GM12878 (cell line): Measurements from ENCODE around the gene TGFBI. TPM values are rescaled to one million over a fixed set of nuclear protein-coding genes. Genes with fewer than 3 reads are reported as not detected.

Source experiments
- ATAC-seq: fragments of 200-7000 bp; cut with Tn5 transposase; 3 replicates; pipeline ENCODE4 v1.9.1; 2020; ENCODE audit warnings: mild to moderate bottlenecking, moderate library complexity
- BruUV-seq: library from RNA; stranded (reverse); fragments of 400-500 nt; replicated peaks from 2 replicates; lab custom pipeline; 2021; lab: Mats Ljungman, UMichigan
- CTCF ChIA-PET: fragments of 300-600 bp; sonication (Branson Sonifier 250); formaldehyde crosslinking; extraction: SDS; loops from one replicate; lab custom pipeline; 2021; ENCODE audit warnings: inconsistent platforms; lab: Yijun Ruan, JAX
- POLR2A ChIA-PET: fragments of 350-600 bp; formaldehyde crosslinking; extraction: SDS; loops from one replicate; lab custom pipeline; 2021; ENCODE audit warnings: inconsistent platforms; lab: Charles Lee
- RAD21 ChIA-PET: fragments of 300-600 bp; sonication (Branson Sonifier 250); formaldehyde crosslinking; loops from one replicate; lab custom pipeline; 2023; ENCODE audit warnings: antibody characterized with exemption; ENCODE audit not compliant: unreplicated experiment; lab: Charles Lee
- SMC1A ChIA-PET: fragments of 300-600 bp; sonication (Branson Sonifier 250); formaldehyde crosslinking; loops from one replicate; lab custom pipeline; 2023; ENCODE audit not compliant: unreplicated experiment, uncharacterized antibody; lab: Charles Lee
- DNase-seq: peaks from one replicate; pipeline ENCODE4 v3.0.0-alpha.2; 2011; ENCODE audit warnings: low read depth, low spot score
- FAIRE-seq: peaks from 3 replicates; lab custom pipeline; 2011; peaks lifted over from hg19 to GRCh38; lab: Jason Lieb, UNC
- H2AFZ ChIP-seq: 2 replicates; pipeline ENCODE4 v1.6.0; 2011; ENCODE audit warnings: low read depth, low read length, control low read depth; ENCODE audit not compliant: control insufficient read depth
- H3K27ac ChIP-seq: 2 replicates; pipeline ENCODE4 v1.5.1; 2011; ENCODE audit warnings: control low read depth; ENCODE audit not compliant: control insufficient read depth, insufficient read depth
- H3K27me3 ChIP-seq, 2 experiments: replicated peaks in 1 of 2; 2 replicates each; pipeline versions ENCODE4 v1.6.0 to v1.6.1; 2011; ENCODE audit warnings: low read length in 1 of 2; ENCODE audit not compliant: control insufficient read depth in 2 of 2, insufficient read depth in 2 of 2
- H3K36me3 ChIP-seq, 2 experiments: 2 replicates each; pipeline ENCODE4 v1.5.1; 2011; ENCODE audit warnings: low read length in 1 of 2; ENCODE audit not compliant: control insufficient read depth in 2 of 2, insufficient read depth in 2 of 2
- H3K4me1 ChIP-seq: 2 replicates; pipeline ENCODE4 v1.6.1; 2011; ENCODE audit warnings: mild to moderate bottlenecking, low read length, moderate library complexity, mixed read lengths; ENCODE audit not compliant: control insufficient read depth, insufficient read depth
- H3K4me2 ChIP-seq: 2 replicates; pipeline ENCODE4 v1.6.0; 2011; ENCODE audit warnings: control low read depth; ENCODE audit not compliant: control insufficient read depth, insufficient read depth
- H3K4me3 ChIP-seq: fragments of 200-600 bp; sonication (generic); 2 replicates; pipeline ENCODE4 v1.5.1; 2016
- H3K79me2 ChIP-seq: 2 replicates; pipeline ENCODE4 v1.6.0; 2011; ENCODE audit warnings: low read length; ENCODE audit not compliant: control insufficient read depth, insufficient read depth
- H3K9ac ChIP-seq: 2 replicates; pipeline ENCODE4 v1.8.0; 2011; ENCODE audit warnings: low read length, control low read depth, mixed read lengths; ENCODE audit not compliant: control insufficient read depth, insufficient read depth
- H3K9me3 ChIP-seq: replicated peaks from 3 replicates; pipeline ENCODE4 v1.5.1; 2011; ENCODE audit warnings: mild to moderate bottlenecking, low read length; ENCODE audit not compliant: control insufficient read depth, insufficient read depth
- H4K20me1 ChIP-seq: 2 replicates; pipeline ENCODE4 v1.6.0; 2011; ENCODE audit not compliant: control insufficient read depth, insufficient read depth
- EZH2 ChIP-seq: IDR thresholded peaks from 2 replicates; pipeline ENCODE4 v1.6.1; 2012; ENCODE audit warnings: low read depth, mild to moderate bottlenecking, control low read depth, inconsistent platforms, low read length, borderline replicate concordance; ENCODE audit not compliant: control insufficient read depth
- NFYB ChIP-seq: IDR thresholded peaks from 2 replicates; pipeline ENCODE4 v1.6.1; 2011; ENCODE audit warnings: low read depth, mild to moderate bottlenecking, low read length, improper control_type of control experiment, moderate library complexity; ENCODE audit not compliant: insufficient read depth
- POU2F2 ChIP-seq: IDR thresholded peaks from 3 replicates; pipeline ENCODE4 v1.6.1; 2011; ENCODE audit warnings: low read depth, mild to moderate bottlenecking, low read length, borderline replicate concordance
- SUZ12 ChIP-seq: fragments of 200-600 bp; sonication (generic); IDR thresholded peaks from one replicate; pipeline ENCODE4 v1.6.1; 2018; ENCODE audit warnings: antibody characterized with exemption, mild to moderate bottlenecking; ENCODE audit not compliant: unreplicated experiment
- WGBS: methylation state at CpG from one replicate; pipeline ENCODE4 v1.1.6; 2016; ENCODE audit warnings: low lambda C conversion rate; ENCODE audit not compliant: insufficient replicate concordance, insufficient coverage; ENCODE audit errors: missing lambda C conversion rate; 5-methylcytosine and 5-hydroxymethylcytosine counted together
- in situ Hi-C: fragments of 300-500 bp; cut with MboI; formaldehyde crosslinking; loops from 9 replicates; pipeline ENCODE4 v1.14.3; 2018; ENCODE audit warnings: mixed read lengths
- intact Hi-C: fragments of 100-400 bp; cut with micrococcal nuclease; formaldehyde crosslinking; loops from one replicate; pipeline ENCODE4 v1.14.2; 2022; ENCODE audit not compliant: unreplicated experiment
- polyA plus RNA-seq, 11 experiments: library from polyadenylated mRNA; depleted of rRNA in 4 of 11; unstranded in 6 of 11; stranded (reverse) in 5 of 11; fragments of >200 nt; fragmentation: Nextera tagmentation in 4 of 11; fragmentation: Illumina TruSeq in 1 of 11; extraction: Ambion mirVana in 4 of 11; extraction: Trizol in 1 of 11; gene quantifications; 1 replicate in 1 of 11; 2 replicates in 10 of 11; pipeline versions ENCODE4 v1.2.1 to v1.2.3, GENCODE V29; 2011 to 2016; ENCODE audit warnings: inconsistent platforms in 2 of 11, missing spikeins in 2 of 11, low read depth in 1 of 11
- total RNA-seq, 4 experiments: library from RNA; depleted of rRNA in 3 of 4; stranded (reverse); fragments of >200 nt in 3 of 4; fragmentation: Illumina TruSeq in 1 of 4; extraction: Trizol in 1 of 4; gene quantifications; 2 replicates each; pipeline versions ENCODE4 v1.2.1 to v1.2.3, GENCODE V29; 2013 to 2021
- TF ChIP-seq, protein P1 (sequence below): fragments of 450-650 bp; formaldehyde crosslinking; IDR thresholded peaks from 2 replicates; pipeline ENCODE4 v1.4.0; 2022; ENCODE audit warnings: mild to moderate bottlenecking, moderate library complexity
- TF ChIP-seq, protein P2 (sequence below), 3 experiments: IDR thresholded peaks in 2 of 3; conservative IDR thresholded peaks in 1 of 3; 2 replicates each; pipeline ENCODE4 v1.5.1; 2011; ENCODE audit warnings: low read depth in 3 of 3, low read length in 3 of 3, mild to moderate bottlenecking in 3 of 3, control low read depth in 2 of 3, moderate library complexity in 2 of 3, inconsistent platforms in 1 of 3, mixed read lengths in 1 of 3; ENCODE audit not compliant: control insufficient read depth in 2 of 3, insufficient read depth in 1 of 3; ENCODE audit errors: extremely low read depth in 1 of 3

Gene TGFBI
- total and polyA plus RNA-seq, 10 of the 15 experiments (the other 5 are each of a cell fraction or from before 2014, with no cell fraction given) = 0.12 to 1.8 (median 0.19) TPM

GRCh38 chr5:136048966-136049365, 20.2 kb downstream of the TGFBI start (continued):
- no peak for TF ChIP-seq EZH2
- TF ChIP-seq NFYB = no peak
- TF ChIP-seq, protein P1, sequence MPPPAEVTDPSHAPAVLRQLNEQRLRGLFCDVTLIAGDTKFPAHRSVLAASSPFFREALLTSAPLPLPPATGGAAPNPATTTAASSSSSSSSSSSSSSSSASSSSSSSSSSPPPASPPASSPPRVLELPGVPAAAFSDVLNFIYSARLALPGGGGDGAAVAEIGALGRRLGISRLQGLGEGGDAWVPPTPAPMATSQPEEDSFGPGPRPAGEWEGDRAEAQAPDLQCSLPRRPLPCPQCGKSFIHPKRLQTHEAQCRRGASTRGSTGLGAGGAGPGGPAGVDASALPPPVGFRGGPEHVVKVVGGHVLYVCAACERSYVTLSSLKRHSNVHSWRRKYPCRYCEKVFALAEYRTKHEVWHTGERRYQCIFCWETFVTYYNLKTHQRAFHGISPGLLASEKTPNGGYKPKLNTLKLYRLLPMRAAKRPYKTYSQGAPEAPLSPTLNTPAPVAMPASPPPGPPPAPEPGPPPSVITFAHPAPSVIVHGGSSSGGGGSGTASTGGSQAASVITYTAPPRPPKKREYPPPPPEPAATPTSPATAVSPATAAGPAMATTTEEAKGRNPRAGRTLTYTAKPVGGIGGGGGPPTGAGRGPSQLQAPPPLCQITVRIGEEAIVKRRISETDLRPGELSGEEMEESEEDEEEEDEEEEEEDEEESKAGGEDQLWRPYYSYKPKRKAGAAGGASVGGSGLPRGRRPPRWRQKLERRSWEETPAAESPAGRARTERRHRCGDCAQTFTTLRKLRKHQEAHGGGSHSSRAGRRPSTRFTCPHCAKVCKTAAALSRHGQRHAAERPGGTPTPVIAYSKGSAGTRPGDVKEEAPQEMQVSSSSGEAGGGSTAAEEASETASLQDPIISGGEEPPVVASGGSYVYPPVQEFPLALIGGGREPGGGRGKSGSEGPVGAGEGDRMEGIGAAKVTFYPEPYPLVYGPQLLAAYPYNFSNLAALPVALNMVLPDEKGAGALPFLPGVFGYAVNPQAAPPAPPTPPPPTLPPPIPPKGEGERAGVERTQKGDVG (CRISPR knock-in tag) = no peak
- TF ChIP-seq POU2F2 = no peak

DNA sequence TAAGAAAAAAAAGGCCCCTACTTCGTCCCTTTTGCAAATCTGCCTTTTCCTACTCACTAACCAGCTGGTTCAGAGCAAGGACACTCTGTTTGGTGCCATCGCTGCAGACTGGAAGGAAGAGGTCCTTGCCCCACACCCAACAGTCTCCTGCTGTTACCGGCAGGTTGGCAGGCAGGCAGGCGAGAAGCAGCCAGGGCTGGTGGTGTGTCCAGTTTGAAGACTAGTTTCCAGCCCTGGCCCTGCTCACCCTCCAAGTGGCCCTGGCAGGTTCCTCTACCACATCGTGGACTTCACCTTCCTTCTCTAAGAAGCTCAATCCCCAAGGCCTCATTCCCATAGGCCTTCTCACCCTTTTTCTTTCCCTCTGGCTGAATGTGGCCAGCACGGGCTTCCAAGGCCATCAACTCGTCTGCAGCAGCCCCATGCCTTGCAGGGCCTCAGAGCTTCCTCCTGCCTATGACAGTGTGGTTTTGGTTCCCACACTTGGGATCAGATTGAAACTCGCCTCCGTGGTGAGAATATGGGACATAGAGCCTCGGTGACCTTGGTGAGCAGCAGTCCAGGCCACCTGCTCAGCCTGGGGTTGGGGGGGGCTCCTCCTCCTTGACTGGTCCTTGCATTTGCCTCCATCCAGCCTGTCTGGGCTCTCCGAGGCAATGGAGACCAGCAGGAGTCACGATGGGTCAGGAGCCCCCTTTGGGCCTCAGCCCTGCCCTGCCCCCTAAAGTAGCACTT, 22.9 kb downstream of the TGFBI start:
- TF ChIP-seq EZH2 (no peak), SUZ12 (no peak)
- TF ChIP-seq, protein P2, sequence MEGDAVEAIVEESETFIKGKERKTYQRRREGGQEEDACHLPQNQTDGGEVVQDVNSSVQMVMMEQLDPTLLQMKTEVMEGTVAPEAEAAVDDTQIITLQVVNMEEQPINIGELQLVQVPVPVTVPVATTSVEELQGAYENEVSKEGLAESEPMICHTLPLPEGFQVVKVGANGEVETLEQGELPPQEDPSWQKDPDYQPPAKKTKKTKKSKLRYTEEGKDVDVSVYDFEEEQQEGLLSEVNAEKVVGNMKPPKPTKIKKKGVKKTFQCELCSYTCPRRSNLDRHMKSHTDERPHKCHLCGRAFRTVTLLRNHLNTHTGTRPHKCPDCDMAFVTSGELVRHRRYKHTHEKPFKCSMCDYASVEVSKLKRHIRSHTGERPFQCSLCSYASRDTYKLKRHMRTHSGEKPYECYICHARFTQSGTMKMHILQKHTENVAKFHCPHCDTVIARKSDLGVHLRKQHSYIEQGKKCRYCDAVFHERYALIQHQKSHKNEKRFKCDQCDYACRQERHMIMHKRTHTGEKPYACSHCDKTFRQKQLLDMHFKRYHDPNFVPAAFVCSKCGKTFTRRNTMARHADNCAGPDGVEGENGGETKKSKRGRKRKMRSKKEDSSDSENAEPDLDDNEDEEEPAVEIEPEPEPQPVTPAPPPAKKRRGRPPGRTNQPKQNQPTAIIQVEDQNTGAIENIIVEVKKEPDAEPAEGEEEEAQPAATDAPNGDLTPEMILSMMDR (IDR thresholded peaks at IDR 0.05 in 2 of 3, conservative IDR thresholded peaks at IDR 0.05 in 1 of 3; ENCODE audit: control insufficient read depth in 2 of 3, extremely low read depth in 1 of 3, insufficient read depth in 1 of 3, low read depth in 3 of 3, low read length in 3 of 3) = no peak
- no peak overlapping the region for H2AFZ ChIP-seq
- ChIA-PET CTCF (no interaction called here), RAD21 (no interaction called here), SMC1A (interaction anchor here (1.6 kb wide), 1 partner anchor 15 kb away, joined by 4 read pairs; no protein-coding TSS in a partner anchor), POLR2A (no interaction called here)
- H3K9me3 ChIP-seq = no peaks in the 10 kb centered on the region
- H3K4me3 ChIP-seq = no peak overlapping the region
- H3K79me2 ChIP-seq = no peaks in the 10 kb centered on the region
- DNase-seq = no peak
- no peaks in the 10 kb centered on the region for H3K36me3 ChIP-seq
- in situ Hi-C loops (no loop called here), intact Hi-C loops (no loop called here)
- no peak overlapping the region for H3K4me2 ChIP-seq
- FAIRE-seq = no peak
- peaks cover 0 to 3% of the 10 kb centered on the region in 2 experiments for H3K27me3 ChIP-seq
- WGBS = 24% methylated on average over 12 of the region's 12 CpGs
- no peak overlapping the region for H3K9ac ChIP-seq
- H3K27ac ChIP-seq = no peak overlapping the region
- no peaks in the 10 kb centered on the region for H3K4me1 ChIP-seq
- H4K20me1 ChIP-seq = no peaks in the 10 kb centered on the region
- no TSS peak for BruUV-seq
- ATAC-seq = no peak
